OCI-LY7 (cell line): ENCODE results near the gene NUDT3.

Source experiments
- EZH2phosphoT487 ChIP-seq: fragments of 200-600 bp; sonication (generic); IDR thresholded peaks from 2 replicates; pipeline ENCODE4 v1.6.1; 2018; ENCODE audit warnings: low read depth, borderline replicate concordance, mild to moderate bottlenecking, mixed run types, antibody characterized with exemption, low read length, moderate library complexity, mixed read lengths
- TF ChIP-seq, protein P1 (sequence below): fragments of 200-600 bp; sonication (generic); conservative IDR thresholded peaks from 2 replicates; pipeline ENCODE4 v1.5.1; 2014; ENCODE audit warnings: mild to moderate bottlenecking, antibody characterized with exemption, low read length, moderate library complexity, mixed read lengths

GRCh38 chr6:34418367-34418766 is 25.9 kb upstream of the NUDT3 start:
- TF ChIP-seq, protein P1, sequence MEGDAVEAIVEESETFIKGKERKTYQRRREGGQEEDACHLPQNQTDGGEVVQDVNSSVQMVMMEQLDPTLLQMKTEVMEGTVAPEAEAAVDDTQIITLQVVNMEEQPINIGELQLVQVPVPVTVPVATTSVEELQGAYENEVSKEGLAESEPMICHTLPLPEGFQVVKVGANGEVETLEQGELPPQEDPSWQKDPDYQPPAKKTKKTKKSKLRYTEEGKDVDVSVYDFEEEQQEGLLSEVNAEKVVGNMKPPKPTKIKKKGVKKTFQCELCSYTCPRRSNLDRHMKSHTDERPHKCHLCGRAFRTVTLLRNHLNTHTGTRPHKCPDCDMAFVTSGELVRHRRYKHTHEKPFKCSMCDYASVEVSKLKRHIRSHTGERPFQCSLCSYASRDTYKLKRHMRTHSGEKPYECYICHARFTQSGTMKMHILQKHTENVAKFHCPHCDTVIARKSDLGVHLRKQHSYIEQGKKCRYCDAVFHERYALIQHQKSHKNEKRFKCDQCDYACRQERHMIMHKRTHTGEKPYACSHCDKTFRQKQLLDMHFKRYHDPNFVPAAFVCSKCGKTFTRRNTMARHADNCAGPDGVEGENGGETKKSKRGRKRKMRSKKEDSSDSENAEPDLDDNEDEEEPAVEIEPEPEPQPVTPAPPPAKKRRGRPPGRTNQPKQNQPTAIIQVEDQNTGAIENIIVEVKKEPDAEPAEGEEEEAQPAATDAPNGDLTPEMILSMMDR = no peak
- TF ChIP-seq EZH2phosphoT487 = no peak
